ENCODE results near the gene BOC. TPM values are rescaled to one million over a fixed set of nuclear protein-coding genes. Genes with fewer than 3 reads are reported as not detected.

Gene BOC
- total RNA-seq, 1 experiment from 2014 or later: 7.3 TPM

DNA sequence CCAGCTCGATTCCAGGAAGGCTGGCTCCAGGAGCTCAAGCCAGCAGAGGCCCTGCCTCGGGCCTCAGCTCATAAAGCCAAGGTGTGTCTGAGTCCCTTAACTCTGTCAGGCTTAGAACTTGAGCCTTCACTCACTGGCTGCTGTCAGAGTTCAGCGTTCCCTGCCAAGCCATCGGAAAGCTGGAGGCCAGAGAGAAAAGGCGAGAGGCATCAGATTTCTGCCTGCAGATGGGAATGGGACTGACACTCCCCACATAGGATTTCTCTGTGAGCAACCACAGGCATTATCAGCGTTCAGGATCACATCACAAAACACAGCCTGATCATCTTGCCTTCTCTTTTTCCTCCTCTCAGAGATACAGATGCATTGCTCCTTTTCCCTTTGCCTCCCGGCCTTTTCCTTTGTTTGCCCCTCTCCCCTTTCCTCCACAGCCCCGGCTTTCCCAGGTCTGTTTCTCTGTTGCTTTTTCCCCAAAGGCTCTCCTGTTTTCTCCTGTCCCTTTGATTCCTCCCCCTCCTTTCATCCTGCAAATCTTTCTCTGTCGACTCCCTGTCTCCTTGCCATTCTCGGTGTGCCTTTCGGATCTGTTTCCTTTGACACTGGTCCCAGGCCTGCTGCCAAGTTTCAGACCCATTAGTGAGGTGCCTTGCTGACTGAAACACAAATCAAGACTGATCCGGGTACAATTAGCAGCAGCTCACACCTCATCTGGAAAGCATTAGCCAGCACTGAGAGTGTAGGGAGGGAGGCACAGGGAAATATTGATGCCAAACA lies 44.5 kb upstream of the BOC start:
- H3K4me1 ChIP-seq (ENCODE audit: insufficient read depth, low read length): no peaks in the 10 kb centered on the region
- H3K4me3 ChIP-seq (ENCODE audit: low read length): no peak overlapping the region
- ATAC-seq (peak; percentile 79), DNase-seq (peak; percentile 48)
- H3K9me2 ChIP-seq (replicated peaks; ENCODE audit: low read length): no peaks in the 10 kb centered on the region
- TF ChIP-seq EZH2phosphoT487 (IDR thresholded peaks at IDR 0.05; ENCODE audit: borderline replicate concordance, low read length) (no peak), EZH2 (IDR thresholded peaks at IDR 0.05; ENCODE audit: low read length, unreplicated experiment) (no peak), CTCF (conservative IDR thresholded peaks at IDR 0.05; ENCODE audit: low read depth, low read length) (no peak)
- H2AFZ ChIP-seq (ENCODE audit: low read length): peak overlapping the region; percentile 49
- no peak overlapping the region for H3K27ac ChIP-seq (ENCODE audit: low read length)
- ChIA-PET POLR2A (ENCODE audit: unreplicated experiment) (interaction anchor here (0.6 kb wide), 1 partner anchor 44 kb away, joined by 3 read pairs; no protein-coding TSS in a partner anchor), CTCF (no interaction called here)
- no TSS peak for BruUV-seq (replicated peaks)
- no peaks in the 10 kb centered on the region for H3K9me3 ChIP-seq (ENCODE audit: low read length)
- H3K27me3 ChIP-seq (ENCODE audit: low read length): no peaks in the 10 kb centered on the region
- H3K79me2 ChIP-seq (ENCODE audit: low read length): no peaks in the 10 kb centered on the region
- H4K20me1 ChIP-seq (ENCODE audit: low read length): no peaks in the 10 kb centered on the region
- intact Hi-C loops (cut with micrococcal nuclease): no loop called here
- no peaks in the 10 kb centered on the region for H3K36me3 ChIP-seq (ENCODE audit: low read depth, low read length)
- H3K9ac ChIP-seq (ENCODE audit: low read length): no peak overlapping the region
- no peaks in the 10 kb centered on the region for H3F3A ChIP-seq (ENCODE audit: low read length, unreplicated experiment)
- H3K4me2 ChIP-seq (ENCODE audit: low read length): no peak overlapping the region

- no peaks in the 10 kb centered on the region for H4K20me1 ChIP-seq (ENCODE audit: low read length)
- no peaks in the 10 kb centered on the region for H3K9me2 ChIP-seq (replicated peaks; ENCODE audit: low read length)
- BruUV-seq (replicated peaks): no TSS peak
- H3K4me1 ChIP-seq (ENCODE audit: insufficient read depth, low read length): no peaks in the 10 kb centered on the region
- intact Hi-C loops (cut with micrococcal nuclease): no loop called here
- DNase-seq: no peak
- no peaks in the 10 kb centered on the region for H3F3A ChIP-seq (ENCODE audit: low read length, unreplicated experiment)
- POLR2A ChIA-PET (ENCODE audit: unreplicated experiment): no interaction called here
- H3K36me3 ChIP-seq (ENCODE audit: low read depth, low read length): no peaks in the 10 kb centered on the region
- CTCF ChIA-PET: no interaction called here
- no peaks in the 10 kb centered on the region for H3K79me2 ChIP-seq (ENCODE audit: low read length)
- no peak overlapping the region for H3K4me3 ChIP-seq (ENCODE audit: low read length)
- no peak overlapping the region for H3K9ac ChIP-seq (ENCODE audit: low read length)
- H3K27ac ChIP-seq (ENCODE audit: low read length): no peak overlapping the region
- no peaks in the 10 kb centered on the region for H3K27me3 ChIP-seq (ENCODE audit: low read length)
- no peak overlapping the region for H2AFZ ChIP-seq (ENCODE audit: low read length)
- no peak for ATAC-seq
- TF ChIP-seq EZH2phosphoT487 (IDR thresholded peaks at IDR 0.05; ENCODE audit: borderline replicate concordance, low read length) (no peak), CTCF (conservative IDR thresholded peaks at IDR 0.05; ENCODE audit: low read depth, low read length) (no peak), EZH2 (IDR thresholded peaks at IDR 0.05; ENCODE audit: low read length, unreplicated experiment) (no peak)
- no peaks in the 10 kb centered on the region for H3K9me3 ChIP-seq (ENCODE audit: low read length)
- no peak overlapping the region for H3K4me2 ChIP-seq (ENCODE audit: low read length)
Measured at GRCh38 chr3:113167825-113168801, 43.2 kb upstream of the BOC start.
